Astrocyte of the spinal cord (primary cell): ENCODE results near the gene TERT.

ENCODE experiments used
- DNase-seq: peaks from one replicate; pipeline ENCODE4 v3.0.0; 2011; ENCODE audit warnings: low read depth, low spot score
- H3K4me3 ChIP-seq: 2 replicates; pipeline ENCODE4 v1.5.1; 2011; ENCODE audit warnings: low read depth, mild to moderate bottlenecking, low read length, moderate library complexity
- in situ Hi-C: cut with HindIII; loops from 2 replicates; pipeline ENCODE4 v1.10.0; 2017; ENCODE audit warnings: low sequenced_read_pairs
- TF ChIP-seq, protein P1 (sequence below): IDR thresholded peaks from 2 replicates; pipeline ENCODE4 v1.5.1; 2012; ENCODE audit warnings: low read depth, mild to moderate bottlenecking, low read length, inconsistent platforms

The TERT gene

DNA sequence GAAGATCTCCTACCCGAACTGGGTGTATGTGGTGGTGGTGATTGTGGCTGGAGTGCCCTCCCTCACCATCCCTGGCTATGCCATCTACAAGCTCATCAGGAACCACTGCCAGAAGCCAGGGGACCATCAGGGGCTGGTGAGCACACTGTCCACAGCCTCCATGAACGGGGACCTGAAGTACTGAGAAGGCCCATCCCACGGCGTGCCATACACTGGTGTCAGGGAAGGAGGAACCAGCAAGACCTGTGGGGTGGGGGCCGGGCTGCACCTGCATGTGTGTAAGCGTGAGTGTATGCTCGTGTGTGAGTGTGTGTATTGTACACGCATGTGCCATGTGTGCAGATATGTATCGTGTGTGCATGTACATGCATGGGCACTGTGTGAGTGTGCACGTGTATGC lies 73.1 kb downstream of the TERT start:
- TF ChIP-seq, protein P1, sequence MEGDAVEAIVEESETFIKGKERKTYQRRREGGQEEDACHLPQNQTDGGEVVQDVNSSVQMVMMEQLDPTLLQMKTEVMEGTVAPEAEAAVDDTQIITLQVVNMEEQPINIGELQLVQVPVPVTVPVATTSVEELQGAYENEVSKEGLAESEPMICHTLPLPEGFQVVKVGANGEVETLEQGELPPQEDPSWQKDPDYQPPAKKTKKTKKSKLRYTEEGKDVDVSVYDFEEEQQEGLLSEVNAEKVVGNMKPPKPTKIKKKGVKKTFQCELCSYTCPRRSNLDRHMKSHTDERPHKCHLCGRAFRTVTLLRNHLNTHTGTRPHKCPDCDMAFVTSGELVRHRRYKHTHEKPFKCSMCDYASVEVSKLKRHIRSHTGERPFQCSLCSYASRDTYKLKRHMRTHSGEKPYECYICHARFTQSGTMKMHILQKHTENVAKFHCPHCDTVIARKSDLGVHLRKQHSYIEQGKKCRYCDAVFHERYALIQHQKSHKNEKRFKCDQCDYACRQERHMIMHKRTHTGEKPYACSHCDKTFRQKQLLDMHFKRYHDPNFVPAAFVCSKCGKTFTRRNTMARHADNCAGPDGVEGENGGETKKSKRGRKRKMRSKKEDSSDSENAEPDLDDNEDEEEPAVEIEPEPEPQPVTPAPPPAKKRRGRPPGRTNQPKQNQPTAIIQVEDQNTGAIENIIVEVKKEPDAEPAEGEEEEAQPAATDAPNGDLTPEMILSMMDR, result no peak
- no peak overlapping the region for H3K4me3 ChIP-seq
- no peak for DNase-seq
- in situ Hi-C loops, result no loop called here

DNA sequence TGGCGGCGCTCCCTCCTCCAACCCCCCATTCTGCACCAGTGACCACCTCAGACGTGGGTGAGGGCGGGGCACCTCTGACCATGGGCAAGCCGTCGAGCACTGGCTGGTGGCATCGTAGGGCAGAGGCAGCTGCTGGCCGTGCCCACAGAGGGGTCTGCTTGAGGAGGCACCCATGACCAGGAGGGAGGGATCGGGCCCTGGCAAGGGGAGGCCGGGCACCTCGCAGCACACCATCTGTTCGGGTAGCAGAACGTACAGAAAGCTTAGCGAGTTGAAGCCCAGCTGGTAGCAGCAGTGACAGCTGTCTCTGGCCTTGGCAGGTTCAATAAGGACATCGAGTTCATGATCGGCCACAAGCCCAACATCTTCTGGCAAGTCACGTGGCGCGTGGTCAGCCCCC lies 74.0 kb downstream of the TERT start:
- no peak for DNase-seq
- no peak overlapping the region for H3K4me3 ChIP-seq
- TF ChIP-seq, protein P1, result no peak
- in situ Hi-C loops, result no loop called here

DNA sequence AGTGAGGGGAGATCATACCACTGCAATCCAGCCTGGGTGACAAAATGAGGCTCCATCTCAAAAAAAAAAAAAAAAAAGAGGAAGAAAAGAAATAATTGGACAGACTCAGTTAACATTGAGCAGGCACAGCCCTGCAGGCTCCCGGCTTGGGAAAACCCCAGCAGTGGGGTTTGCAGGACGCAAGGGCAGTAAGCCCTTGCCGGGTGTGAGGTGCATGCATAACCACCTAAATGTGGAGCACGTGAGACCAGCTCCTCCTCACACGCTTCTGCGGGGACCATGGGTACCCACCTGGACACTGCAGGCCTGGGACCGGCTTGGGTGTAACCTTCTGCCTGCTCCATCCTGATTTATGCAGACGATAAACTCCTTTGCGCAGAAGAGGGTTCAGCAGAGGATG lies 74.5 kb downstream of the TERT start:
- no peak for DNase-seq
- TF ChIP-seq, protein P1, result no peak
- in situ Hi-C loops, result no loop called here
- H3K4me3 ChIP-seq, result no peak overlapping the region

DNA sequence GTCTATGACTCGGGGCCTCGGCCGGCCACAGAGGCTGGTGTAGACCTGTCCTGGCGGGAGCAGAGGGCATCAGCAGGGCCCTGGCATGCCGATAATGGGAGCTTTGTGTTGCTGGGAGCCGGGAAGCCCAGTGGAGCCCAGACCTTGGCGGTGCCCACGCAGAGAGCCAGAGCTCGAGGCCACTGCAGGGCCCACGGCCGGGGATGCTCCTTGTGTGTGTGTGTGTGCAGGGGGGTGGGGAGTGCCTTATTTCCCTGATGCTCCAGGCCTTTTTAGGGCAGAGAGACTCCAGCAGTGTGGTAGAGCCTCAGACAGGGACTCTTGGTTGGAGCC lies 75.1 kb downstream of the TERT start:
- in situ Hi-C loops, result no loop called here
- no peak overlapping the region for H3K4me3 ChIP-seq
- TF ChIP-seq, protein P1, result no peak
- no peak for DNase-seq

DNA sequence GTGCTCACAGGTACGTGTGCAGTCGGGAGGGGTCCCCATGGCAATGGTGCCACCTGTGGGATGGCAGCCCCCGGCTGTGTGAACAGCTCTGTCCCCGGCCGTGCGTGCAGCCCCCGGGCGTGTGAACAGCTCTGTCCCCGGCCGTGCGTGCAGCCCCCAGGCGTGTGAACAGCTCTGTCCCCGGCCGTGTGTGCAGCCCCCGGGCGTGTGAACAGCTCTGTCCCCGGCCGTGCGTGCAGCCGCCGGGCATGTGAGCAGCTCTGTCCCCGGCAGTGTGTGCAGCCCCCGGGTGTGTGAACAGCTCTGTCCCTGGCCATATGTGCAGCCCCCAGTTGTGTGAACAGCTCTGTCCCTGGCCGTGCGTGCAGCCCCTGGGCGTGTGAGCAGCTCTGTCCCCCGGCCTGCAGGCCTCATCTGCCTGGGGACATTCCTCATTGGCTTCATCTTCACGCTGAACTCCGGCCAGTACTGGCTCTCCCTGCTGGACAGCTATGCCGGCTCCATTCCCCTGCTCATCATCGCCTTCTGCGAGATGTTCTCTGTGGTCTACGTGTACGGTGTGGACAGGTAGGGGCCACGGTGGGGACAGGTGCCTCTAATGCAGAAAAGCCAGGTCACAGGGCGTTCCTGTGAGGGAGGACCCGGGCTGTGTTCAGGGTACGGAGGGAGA lies 75.6 kb downstream of the TERT start:
- in situ Hi-C loops, result no loop called here
- no peak for DNase-seq
- TF ChIP-seq, protein P1, result no peak
- H3K4me3 ChIP-seq, result no peak overlapping the region

DNA sequence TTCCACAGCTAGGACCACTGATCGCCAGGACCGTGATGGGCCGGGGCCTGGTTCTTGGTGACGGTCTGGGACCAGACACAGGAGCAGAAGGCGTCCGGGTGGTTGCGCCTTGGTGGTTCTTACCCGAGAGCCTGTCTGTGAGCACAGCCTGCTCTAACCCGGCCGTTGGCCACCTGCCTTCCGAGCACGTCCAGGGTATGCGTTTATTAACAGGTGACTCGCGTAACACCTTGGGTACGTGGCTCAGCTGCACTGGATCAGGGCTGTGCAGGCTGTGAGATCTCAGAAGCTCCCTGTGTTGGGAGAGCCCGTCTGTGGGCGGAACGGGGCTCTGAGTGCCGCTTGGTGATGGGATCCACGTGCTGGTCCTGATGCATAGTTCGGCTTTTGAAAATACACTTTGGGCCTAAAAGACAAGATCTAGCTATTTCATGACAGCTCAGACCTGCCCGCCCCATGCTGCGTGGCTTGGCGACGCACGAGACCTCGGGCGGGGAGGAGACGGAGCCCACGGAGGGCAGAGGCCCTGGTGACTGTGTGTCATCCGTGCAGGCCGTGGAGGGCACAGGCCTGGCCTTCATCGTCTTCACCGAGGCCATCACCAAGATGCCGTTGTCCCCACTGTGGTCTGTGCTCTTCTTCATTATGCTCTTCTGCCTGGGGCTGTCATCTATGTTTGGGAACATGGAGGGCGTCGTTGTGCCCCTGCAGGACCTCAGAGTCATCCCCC lies 76.4 kb downstream of the TERT start:
- TF ChIP-seq, protein P1, result no peak
- H3K4me3 ChIP-seq, result no peak overlapping the region
- in situ Hi-C loops, result no loop called here
- DNase-seq, result no peak
